RCC 7860 (cell line): ENCODE data around the gene ISL2.
A peak's percentile ranks its signal among the peaks of the same experiment; 100 is the strongest.
"Not testable (repeated sequence)": the region's sequence is repeated elsewhere in the genome, so short reads cannot be mapped to it uniquely, and the experiment has no call there.

Source experiments
- DNase-seq: peaks from one replicate; pipeline ENCODE4 v3.0.0-alpha.2; 2015; ENCODE audit warnings: low spot score
- FAIRE-seq: peaks from 2 replicates; lab custom pipeline; 2012; peaks lifted over from hg19 to GRCh38; lab: Jason Lieb, UNC

Gene ISL2

DNA sequence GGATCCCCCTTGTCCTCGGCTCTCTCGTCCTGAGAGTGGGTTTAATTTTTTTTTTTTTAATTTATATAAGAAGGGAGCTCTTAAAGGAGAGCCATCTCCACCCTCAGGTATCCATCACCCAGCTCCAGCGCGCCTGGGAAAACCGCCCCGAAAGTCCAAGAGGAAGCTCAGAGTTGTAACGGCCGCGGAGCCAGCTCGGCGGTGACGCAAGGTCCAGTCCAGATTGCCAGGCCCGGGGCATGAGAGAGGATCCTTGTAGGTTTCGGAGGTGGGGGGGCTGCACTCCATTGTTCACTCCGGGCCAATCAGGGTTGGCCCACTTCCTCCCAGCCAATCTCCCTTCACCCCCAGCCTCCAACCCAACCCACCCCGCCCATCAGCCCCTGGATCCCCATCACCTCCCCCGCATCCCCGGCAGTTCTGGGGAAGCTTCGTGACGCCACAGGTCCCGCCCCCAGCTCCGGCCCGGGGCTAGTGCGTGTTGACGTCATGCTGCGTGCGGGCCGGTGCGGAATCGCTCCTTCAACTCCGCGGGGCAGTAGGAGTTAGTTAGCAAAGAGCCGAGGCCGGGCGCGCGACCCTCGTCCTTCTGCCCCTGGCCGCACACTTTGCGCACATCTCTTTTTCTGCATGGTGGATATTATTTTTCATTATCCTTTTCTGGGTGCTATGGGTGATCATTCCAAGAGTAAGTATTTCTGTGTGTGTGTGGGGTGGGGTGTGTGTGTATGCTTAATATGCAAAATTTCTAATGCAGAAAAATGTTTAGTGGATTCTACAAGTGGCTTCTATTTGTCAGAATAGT is at the start of gene ISL2:
TSS of gene ISL2 (plus strand) at position 520 of the 805 bp plus-strand sequence. CDS start at position 631, 111 bp downstream.
- FAIRE-seq (no peak), DNase-seq (peak; percentile 48)

DNA sequence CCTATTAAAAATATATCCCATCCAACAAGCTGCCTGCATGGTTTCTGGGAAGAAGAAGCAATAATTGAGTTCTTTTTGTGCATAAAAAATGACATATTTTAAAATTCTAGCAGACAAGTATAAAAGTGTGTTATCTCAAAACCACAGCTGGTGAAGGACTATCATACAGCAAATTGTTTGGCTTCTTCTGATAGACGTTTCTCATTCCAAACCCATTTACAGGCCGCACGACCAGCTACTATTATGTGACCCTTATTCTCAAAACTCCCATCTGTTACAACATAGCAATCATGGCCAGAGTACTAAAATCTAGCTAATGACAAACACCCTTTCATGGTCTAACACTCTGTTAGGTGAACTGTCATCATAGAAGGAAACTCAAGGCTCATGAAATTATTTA is 47.0 kb upstream of the ISL2 start:
- FAIRE-seq (no peak), DNase-seq (no peak)

GRCh38 chr15:76293361-76293760 is 43.2 kb upstream of the ISL2 start:
- DNase-seq (no peak), FAIRE-seq (no peak)

GRCh38 chr15:76294463-76294862 is 42.1 kb upstream of the ISL2 start:
- not testable (repeated sequence) for DNase-seq, FAIRE-seq

GRCh38 chr15:76296849-76297248 is 39.7 kb upstream of the ISL2 start:
- FAIRE-seq (no peak), DNase-seq (no peak)

DNA sequence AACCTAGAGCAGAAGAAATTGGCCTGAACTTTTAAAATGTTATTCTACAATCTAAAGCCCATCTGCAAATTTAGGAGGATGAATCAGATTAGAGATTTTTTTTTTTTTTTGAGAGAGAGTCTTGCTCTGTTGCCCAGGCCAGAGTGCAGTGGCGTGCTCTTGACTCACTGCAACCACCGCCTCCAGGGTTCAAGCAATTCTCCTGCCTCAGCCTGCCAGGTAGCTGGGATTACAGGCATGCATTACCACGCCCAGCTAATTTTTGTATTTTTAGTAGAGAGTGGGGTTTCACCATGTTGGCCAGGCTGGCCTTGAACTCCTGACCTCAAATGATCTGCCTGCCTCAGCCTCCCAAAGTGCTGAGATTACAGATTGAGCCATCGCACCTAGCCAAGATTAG is 38.6 kb upstream of the ISL2 start:
- DNase-seq, FAIRE-seq: not testable (repeated sequence)

DNA sequence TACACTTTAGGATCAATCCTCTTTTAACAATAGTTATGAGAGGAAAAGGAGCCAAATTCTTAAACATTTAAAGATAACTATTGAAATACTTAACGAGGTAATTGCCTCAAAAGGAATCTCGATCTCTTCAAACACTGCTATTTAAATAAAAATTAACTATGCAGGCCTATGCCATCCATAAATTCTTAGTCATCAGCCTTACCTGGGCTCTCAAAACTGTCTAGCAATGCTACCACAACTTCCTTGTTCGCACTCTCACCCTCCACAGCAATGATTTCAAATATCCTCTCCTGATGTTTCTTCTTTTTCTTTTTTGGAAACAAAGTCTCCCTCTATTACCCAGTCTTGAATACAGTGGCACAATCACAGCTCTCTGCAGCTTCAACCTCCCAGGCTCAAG is 37.6 kb upstream of the ISL2 start:
- FAIRE-seq: peak; percentile 15
- no peak for DNase-seq

- no peak for DNase-seq
- FAIRE-seq: no peak
Observed at GRCh38 chr15:76299786-76300185, 36.8 kb upstream of the ISL2 start.

GRCh38 chr15:76303909-76304308 is 32.7 kb upstream of the ISL2 start:
- no peak for DNase-seq
- FAIRE-seq: no peak

DNA sequence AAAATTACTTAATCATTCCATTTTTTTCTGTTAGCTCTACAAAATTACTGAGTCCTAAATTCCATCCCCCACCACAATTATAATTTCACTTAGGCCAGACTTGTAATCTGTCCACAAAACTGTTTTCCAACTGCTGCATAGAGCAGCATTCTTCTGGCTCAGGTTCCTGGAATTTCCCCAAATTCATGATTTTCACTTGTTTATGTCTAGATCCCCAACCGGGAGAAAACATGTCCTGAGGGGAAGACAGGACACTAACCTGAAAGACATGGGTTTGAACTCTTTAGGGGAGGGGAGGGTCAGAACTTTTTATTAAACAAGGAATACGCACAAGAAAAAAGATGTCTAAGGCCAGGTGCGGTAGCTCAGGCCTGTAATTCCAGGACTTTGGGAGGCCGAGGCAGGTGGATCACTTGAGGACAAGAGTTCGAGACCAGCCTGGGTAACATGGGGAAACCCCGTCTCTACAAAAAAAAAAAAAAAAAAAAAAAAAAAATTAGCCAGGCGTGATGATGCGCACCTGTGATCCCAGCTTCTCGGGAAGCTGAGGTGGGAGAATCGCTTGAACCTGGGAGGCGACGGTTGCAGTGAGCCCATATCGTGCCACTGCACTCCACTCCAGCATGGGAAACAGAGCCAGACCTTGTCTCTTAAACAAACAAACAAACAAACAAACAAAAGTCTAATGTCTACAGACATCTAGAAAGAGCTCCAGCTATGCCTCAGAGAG is 26.8 kb upstream of the ISL2 start:
- DNase-seq: no peak
- no peak for FAIRE-seq

DNA sequence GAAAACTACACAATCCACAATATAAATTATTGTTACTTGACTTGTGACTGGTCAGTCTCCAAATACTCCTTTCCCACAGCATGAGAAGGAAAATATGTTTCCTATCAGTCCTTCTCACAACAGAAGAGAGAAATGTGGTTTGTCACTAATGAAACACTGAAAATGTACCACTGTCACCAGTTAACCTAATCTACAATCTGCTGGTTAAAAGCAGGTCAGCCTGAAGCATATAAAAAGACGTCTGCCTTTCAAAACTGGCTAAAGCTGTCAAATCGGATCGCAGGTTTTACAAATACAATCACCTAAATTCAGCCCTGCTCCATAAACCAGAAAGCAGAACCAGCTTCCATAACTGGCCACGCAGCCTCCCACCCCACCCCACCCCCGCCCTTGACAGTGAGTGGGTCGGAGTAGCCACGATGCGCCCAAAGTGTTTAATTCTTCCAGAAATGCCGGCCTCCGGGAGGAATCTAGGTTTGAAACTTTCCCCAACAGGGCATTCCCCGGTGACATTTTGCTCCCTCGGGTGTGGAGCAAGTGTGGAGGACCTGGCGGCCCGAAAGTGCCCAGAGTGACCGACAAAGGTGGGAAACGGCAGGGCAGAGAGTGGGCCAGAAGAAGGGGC is 26.0 kb upstream of the ISL2 start:
- FAIRE-seq: no peak
- no peak for DNase-seq

DNA sequence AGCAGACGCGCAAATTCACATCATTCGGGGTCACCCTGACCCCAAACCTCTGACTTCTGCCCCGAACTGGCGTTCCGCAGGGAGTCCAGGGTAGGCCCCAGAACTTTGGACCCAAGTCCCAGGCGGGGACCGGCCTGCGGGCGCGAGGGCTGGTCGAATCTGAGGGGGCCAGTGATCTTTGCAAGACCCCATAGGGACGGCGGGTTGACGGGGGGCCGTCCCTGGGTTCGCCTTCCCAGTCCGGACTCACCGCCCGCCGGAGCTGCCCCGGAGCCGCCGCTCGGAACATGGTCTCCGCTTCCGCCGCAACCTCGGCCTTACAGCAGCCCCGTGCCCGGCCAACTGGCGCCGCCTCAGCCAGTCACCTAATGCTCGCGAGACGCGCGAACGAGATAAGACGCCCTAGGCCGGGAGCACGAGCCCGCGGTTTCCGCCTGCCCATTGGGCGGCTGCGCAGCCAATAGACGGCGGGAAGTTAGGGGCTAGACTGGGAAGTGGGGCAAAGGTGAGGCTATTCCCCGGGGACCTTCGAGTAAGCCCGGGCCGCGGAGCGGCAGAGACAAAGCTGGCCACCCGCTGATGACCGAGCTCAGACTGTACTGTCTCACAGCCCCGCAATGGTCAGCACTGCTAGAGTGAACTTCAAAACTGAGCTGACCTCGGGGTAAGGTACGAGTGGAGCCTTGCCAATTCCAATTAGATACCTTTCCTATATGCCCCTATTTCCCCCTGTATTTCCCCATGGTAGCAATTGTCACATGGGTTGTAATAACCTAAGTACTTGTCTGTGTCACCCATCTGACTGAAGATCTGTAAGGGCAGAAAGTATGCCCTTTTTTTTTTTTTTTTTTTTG is 25.2 kb upstream of the ISL2 start, which contains the start of gene ETFA:
TSS of gene ETFA (minus strand) at position 370 of the 854 bp plus-strand sequence. CDS start at position 289, 81 bp downstream.
- peak; percentile 87 for DNase-seq
- peak; percentile 59 for FAIRE-seq

DNA sequence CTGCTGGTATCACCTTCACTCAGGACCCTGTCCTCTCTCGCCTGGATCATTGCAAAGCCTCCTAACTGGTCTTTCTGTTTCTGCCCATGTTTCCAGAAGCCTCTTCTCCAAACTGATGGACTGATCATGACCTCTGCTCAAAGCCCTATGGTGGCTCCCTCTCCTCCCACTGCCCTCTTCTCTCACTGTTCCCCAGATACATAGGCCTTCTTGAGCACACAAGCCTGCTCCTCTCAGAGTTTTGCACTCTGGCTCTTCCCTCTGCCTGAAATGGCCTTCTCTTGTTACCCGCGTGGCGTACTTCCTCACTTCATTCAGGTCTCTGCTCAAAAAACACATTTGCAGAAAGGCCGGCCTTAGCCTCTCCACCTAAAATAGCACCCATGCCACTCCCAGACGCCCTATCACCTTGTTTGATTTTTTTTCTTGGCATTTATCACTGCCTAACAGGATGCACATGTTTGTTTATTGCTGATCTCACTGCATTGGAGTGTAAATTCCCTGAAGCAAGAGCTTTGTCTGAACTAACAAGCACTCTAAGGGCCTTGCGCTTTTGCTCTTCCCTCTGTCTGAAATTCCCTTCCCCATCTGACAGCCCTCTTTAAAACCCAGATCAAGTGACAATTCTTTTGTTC is 23.9 kb upstream of the ISL2 start:
- FAIRE-seq (no peak), DNase-seq (no peak)

DNA sequence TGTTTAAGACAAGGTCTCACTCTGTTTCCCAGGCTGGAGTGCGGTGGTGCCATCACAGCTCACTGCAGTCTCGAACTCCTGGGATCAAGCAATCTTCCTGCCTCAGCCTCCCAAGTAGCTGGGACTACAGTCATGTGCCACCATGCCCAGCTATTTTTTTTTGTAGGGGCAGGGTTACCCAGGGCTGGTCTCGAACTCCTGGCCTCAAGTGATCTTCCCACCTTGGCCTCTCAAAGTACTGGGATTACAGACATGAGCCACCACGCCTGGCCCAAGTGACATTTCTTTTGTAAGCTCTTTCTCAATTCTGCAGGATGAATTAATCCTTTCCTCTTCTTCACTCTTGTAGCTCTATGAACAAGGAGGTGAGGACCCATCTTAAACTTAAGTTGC is 23.4 kb upstream of the ISL2 start:
- not testable (repeated sequence) for FAIRE-seq, DNase-seq

- FAIRE-seq (no peak), DNase-seq (no peak)
Observed at GRCh38 chr15:76313731-76314130, 22.8 kb upstream of the ISL2 start.

- no peak for FAIRE-seq
- DNase-seq: no peak
Observed at GRCh38 chr15:76320012-76320411, 16.6 kb upstream of the ISL2 start.

DNA sequence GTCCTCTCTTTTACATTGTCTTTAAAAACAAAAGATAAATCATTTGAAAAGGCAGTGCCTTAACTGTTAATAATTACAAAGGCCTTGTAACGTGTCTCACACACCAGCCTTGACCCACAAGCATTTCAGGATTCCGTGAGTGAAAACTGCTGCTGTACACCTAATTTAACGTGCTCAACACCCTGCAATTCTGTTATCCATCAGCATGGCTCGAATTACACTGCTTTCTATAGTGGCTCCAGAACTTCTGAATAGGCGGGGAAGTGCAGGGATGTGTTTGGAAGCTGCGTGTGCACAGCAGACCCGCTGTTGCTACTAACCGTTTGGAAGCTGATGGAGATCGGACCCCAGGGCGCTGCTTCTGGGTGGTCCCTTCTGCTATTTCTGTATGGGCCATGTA is 15.4 kb upstream of the ISL2 start:
- no peak for DNase-seq
- no peak for FAIRE-seq

DNA sequence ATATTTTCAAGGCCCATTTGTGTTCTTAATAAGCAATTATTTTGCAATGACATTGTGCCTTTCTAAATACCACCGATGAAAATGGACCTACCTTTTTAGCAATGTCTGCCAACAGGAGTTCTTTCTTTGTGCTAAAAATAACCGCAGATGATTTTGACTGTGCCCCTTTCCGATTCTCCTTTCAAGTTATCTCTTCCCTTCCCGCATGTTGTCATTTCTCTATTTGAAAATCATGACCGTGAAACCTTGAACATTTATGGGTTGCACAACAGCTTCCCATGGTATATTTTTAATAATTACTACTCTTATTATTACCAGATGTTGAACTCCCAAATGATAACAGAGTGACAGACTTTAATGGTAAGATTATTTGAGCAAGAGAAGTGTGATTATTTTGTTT is 15.0 kb upstream of the ISL2 start:
- no peak for FAIRE-seq

GRCh38 chr15:76324066-76324465 is 12.5 kb upstream of the ISL2 start:
- DNase-seq (no peak), FAIRE-seq (no peak)

More for the DNA sequence above, 15.0 kb upstream of the ISL2 start:
- DNase-seq: no peak

DNA sequence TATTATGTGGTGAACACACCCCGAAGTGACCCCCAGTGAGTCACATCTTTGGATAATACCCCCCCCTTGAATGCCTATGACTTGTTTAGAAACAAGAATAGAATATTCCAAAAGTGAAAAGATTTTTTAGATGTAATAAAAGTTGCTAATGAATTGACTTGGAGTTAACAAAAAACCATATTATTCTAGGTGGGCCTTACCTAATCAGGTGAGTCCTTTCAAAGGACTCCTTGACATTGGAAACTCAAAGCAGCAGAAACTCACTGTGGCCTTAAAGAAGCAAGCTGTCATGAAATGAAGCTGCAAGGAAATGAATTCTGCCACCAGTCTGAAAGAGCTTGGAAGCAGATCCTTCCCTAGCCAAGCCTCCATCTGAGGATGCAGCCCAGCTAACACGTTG is 10.9 kb upstream of the ISL2 start:
- FAIRE-seq (no peak), DNase-seq (no peak)
